Gastroesophageal sphincter (tissue), 3 donors: ENCODE data around the gene SRCIN1.

Experiments used
- EP300 ChIP-seq: sonication (generic); formaldehyde crosslinking; IDR thresholded peaks from one replicate; pipeline ENCODE4 v1.6.1; 2017; ENCODE audit warnings: antibody characterized with exemption, mild to moderate bottlenecking
- POLR2A ChIP-seq, 2 donors: fragments of 450-650 bp; IDR thresholded peaks; one replicate each; pipeline ENCODE4 v1.6.1; 2017; ENCODE audit warnings: antibody characterized with exemption in 2 of 2, mild to moderate bottlenecking in 2 of 2, moderate library complexity in 1 of 2
- POLR2AphosphoS5 ChIP-seq: sonication (generic); formaldehyde crosslinking; IDR thresholded peaks from one replicate; pipeline ENCODE4 v1.6.1; 2017; ENCODE audit warnings: antibody characterized with exemption
- TF ChIP-seq, protein P1 (sequence below), 4 experiments: fragments of 200-600 bp in 2 of 4; fragments of 450-650 bp in 2 of 4; sonication (generic) in 1 of 4; IDR thresholded peaks; one replicate each; pipeline ENCODE4 v1.5.1; 2017 to 2019; ENCODE audit warnings: antibody characterized with exemption in 4 of 4, mild to moderate bottlenecking in 2 of 4, moderate library complexity in 2 of 4

DNA sequence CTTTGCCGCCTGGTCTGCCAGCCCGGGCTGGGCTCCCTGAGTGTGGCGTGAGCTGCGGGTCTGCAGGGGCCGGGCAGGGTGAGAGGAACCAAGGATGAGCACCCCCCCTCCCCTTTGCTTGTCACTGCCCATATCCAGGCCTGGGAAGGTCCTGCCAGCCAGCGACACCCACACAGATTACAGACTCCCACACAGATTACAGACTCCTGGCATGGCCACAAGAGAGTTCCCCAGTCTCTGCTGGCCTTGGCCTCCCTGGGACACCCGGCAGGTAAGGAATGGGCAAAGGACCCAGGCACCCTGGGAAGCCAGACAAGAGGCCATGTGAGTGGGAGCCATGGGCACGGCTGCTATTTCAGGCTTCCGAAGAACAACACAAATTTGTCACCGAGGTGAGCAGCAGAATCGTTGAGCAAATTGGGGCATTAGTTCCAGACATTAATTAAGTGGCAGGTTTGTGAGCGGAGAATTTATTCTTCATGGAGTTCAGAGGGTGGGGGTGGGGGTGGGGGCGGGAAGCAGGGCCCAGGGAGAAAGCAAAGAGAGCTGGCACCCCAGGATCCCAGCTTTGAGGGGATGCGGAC is 41.4 kb downstream of the SRCIN1 start:
- TF ChIP-seq, protein P1, sequence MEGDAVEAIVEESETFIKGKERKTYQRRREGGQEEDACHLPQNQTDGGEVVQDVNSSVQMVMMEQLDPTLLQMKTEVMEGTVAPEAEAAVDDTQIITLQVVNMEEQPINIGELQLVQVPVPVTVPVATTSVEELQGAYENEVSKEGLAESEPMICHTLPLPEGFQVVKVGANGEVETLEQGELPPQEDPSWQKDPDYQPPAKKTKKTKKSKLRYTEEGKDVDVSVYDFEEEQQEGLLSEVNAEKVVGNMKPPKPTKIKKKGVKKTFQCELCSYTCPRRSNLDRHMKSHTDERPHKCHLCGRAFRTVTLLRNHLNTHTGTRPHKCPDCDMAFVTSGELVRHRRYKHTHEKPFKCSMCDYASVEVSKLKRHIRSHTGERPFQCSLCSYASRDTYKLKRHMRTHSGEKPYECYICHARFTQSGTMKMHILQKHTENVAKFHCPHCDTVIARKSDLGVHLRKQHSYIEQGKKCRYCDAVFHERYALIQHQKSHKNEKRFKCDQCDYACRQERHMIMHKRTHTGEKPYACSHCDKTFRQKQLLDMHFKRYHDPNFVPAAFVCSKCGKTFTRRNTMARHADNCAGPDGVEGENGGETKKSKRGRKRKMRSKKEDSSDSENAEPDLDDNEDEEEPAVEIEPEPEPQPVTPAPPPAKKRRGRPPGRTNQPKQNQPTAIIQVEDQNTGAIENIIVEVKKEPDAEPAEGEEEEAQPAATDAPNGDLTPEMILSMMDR (IDR thresholded peaks at IDR 0.05) = no peak
- no peak for TF ChIP-seq POLR2A (IDR thresholded peaks at IDR 0.05)
- no peak for TF ChIP-seq POLR2AphosphoS5
- TF ChIP-seq EP300 = no peak
